WERI-Rb-1 (cell line): ENCODE data around the gene CNN2.
A peak's percentile ranks its signal among the peaks of the same experiment; 100 is the strongest.

Source experiments
- DNase-seq: peaks from one replicate; pipeline ENCODE4 v3.0.0-alpha.2; 2020
- H3K27ac ChIP-seq: fragments of 250-450 bp; sonication (Bioruptor Pico); 2 replicates; pipeline ENCODE4 v1.5.1; 2020; ENCODE audit warnings: mild to moderate bottlenecking, moderate library complexity
- H3K27me3 ChIP-seq: fragments of 250-450 bp; sonication (Bioruptor Pico); 2 replicates; pipeline ENCODE4 v1.5.1; 2021; ENCODE audit warnings: mild to moderate bottlenecking, low read depth, moderate library complexity; ENCODE audit not compliant: insufficient read depth, severe bottlenecking
- H3K36me3 ChIP-seq: fragments of 250-450 bp; sonication (Bioruptor Pico); 2 replicates; pipeline ENCODE4 v1.5.1; 2020; ENCODE audit warnings: mild to moderate bottlenecking, moderate library complexity
- H3K4me3 ChIP-seq: 2 replicates; pipeline ENCODE4 v1.5.1; 2011; ENCODE audit warnings: low read depth, mild to moderate bottlenecking, control low read depth, low read length
- H3K9me3 ChIP-seq: fragments of 250-450 bp; sonication (Bioruptor Pico); 2 replicates; pipeline ENCODE4 v1.5.1; 2021; ENCODE audit warnings: mild to moderate bottlenecking, moderate library complexity; ENCODE audit not compliant: severe bottlenecking
- TF ChIP-seq, protein P1 (sequence below): IDR thresholded peaks from 2 replicates; pipeline ENCODE4 v1.5.1; 2011; ENCODE audit warnings: low read depth, mild to moderate bottlenecking, control low read depth, inconsistent platforms, low read length

The CNN2 gene

DNA sequence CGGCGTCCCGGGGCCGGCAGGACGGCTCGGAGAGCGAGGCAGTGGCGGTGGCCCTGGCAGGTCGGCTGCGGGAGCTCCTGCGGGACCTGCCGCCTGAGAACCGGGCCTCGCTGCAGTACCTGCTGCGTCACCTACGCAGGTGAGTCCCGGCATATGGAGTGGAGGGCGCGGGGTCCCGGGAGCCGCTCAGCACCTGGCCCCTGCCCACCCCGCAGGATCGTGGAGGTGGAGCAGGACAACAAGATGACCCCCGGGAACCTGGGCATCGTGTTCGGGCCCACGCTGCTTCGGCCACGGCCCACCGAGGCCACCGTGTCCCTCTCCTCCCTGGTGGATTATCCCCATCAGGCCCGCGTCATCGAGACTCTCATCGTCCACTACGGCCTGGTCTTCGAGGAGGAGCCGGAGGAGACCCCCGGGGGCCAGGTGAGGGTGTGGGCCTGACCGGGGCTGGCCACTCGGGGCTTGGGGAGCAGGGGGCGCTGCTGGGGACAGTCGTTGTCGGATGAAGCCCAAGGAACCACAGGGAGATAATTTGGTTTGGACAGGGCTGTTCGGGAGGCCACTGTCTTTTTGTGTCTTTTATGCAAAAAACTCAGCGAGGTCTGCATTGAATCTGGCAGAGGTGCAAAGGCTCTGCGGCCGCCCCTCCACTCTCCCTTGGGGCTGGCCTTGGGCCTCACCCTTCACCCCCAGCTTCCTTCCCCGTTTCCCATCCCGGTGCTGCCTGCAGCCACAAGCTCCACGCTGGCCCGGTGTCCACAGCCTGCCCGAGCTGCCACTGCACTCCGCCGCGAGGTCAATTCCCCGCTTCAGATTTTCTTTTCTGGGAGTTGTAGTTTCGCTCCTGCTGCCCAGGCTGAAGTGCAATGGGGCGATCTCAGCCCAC, 56.8 kb downstream of the CNN2 start:
- H3K4me3 ChIP-seq, result no peak overlapping the region
- TF ChIP-seq, protein P1, sequence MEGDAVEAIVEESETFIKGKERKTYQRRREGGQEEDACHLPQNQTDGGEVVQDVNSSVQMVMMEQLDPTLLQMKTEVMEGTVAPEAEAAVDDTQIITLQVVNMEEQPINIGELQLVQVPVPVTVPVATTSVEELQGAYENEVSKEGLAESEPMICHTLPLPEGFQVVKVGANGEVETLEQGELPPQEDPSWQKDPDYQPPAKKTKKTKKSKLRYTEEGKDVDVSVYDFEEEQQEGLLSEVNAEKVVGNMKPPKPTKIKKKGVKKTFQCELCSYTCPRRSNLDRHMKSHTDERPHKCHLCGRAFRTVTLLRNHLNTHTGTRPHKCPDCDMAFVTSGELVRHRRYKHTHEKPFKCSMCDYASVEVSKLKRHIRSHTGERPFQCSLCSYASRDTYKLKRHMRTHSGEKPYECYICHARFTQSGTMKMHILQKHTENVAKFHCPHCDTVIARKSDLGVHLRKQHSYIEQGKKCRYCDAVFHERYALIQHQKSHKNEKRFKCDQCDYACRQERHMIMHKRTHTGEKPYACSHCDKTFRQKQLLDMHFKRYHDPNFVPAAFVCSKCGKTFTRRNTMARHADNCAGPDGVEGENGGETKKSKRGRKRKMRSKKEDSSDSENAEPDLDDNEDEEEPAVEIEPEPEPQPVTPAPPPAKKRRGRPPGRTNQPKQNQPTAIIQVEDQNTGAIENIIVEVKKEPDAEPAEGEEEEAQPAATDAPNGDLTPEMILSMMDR, result no peak
- H3K9me3 ChIP-seq, result no peaks in the 10 kb centered on the region
- no peak overlapping the region for H3K27ac ChIP-seq
- H3K27me3 ChIP-seq, result no peaks in the 10 kb centered on the region
- H3K36me3 ChIP-seq, result peaks cover 34% of the 10 kb centered on the region
- no peak for DNase-seq

DNA sequence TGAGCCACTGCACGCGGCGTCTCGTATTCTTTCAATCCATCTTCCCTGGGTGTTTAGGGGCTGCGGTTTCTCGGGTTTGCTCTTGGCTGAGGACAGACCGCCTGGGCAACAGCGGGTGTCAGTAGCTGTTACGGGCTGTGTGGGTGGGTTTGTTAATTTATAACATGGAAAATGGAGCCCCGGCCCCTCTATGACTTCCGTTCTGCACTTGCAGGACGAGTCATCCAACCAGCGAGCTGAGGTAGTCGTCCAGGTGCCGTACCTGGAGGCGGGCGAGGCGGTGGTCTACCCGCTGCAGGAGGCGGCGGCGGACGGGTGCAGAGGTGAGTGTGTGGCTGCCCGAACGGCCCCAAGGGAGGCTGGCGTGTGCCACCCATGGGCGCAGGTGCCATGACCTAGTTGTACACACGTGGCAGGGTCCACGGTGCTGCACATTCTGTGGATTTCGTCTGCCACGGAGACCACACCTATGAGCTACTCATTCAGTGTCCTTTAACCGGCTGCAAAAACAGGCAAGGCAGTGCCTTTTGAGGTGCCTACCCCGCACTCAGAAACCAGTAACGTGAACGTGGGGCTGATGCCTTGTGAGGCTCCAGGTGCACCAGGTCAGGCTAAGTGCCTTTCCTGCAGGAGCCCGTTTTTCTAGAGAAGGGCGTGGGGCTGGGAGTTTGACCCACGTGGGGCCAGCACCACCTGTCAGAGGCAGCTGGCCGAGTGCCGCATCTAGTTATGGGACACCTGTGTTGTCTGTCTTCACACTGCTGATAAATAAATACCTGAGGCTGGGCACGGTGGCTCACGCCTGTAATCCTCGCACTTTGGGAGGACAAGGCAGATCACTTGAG, 57.8 kb downstream of the CNN2 start:
- no peak for DNase-seq
- Histone ChIP-seq H3K27me3 (no peaks in the 10 kb centered on the region), H3K36me3 (peaks cover 45% of the 10 kb centered on the region), H3K27ac (no peak overlapping the region), H3K9me3 (no peaks in the 10 kb centered on the region), H3K4me3 (no peak overlapping the region)
- TF ChIP-seq, protein P1, result no peak

DNA sequence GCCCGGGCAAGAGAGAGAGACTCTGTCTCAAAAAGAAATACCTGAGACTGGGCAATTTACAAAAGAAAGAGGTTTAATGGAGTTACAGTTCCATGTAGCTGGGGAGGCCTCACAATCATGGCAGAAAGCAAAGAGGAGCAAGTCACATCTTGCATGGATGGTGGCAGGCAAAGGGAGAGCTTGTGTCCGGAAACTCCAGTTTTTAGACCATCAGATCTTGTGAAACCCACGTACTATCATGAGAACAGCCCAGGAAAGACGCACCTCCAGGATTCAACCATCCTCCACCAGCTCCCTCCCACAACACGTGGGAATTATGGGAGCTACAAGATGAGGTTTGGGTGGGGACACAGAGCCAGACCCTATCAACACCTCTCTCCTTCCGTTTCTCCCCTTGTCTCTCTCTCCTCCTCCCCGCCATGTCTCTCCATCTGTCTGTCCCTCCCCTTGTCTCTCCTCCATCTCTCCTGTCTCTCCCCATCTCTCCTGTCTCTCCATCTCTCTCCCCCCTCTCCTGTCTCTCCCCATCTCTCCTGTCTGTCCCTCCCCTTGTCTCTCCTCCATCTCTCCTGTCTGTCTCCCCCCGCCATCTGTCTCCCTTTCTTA, 58.7 kb downstream of the CNN2 start:
- TF ChIP-seq, protein P1, result no peak
- 0 out of 2 replicates have a peak overlapping the region, but pooled peaks have one; percentile 37 for H3K27ac ChIP-seq
- no peak overlapping the region for H3K4me3 ChIP-seq
- no peak for DNase-seq
- H3K36me3 ChIP-seq, result peaks cover 50% of the 10 kb centered on the region
- H3K27me3 ChIP-seq, result no peaks in the 10 kb centered on the region
- H3K9me3 ChIP-seq, result no peaks in the 10 kb centered on the region

DNA sequence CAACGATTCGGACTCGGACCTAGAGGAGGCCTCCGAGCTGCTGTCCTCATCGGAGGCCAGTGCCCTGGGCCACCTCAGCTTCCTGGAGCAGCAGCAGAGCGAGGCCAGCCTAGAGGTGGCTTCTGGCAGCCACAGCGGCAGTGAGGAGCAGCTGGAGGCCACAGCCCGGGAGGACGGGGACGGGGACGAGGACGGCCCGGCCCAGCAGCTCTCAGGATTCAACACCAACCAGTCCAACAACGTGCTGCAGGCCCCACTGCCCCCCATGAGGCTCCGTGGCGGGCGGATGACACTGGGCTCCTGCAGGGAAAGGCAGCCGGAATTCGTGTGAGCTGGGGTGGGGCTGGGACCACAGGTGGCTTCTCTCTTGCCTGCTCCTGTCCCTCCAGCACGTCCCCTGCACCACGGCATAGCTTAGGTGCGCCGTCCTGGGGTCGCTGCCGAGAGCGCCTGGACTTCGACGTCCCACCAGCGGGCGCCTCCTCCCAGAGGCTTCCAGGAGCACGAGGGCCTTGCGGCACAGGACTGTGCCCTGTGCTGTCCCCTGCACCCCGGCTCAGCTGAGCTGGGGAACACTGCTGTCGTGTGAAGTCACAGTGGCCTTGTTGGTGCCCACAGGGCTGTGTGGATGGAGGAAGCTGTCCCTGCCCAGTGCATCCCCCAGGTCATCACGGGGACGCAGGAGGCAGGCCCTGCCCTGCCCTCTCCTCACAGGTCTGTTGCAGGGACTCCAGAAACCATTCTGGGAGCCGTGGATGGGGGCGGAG, 59.5 kb downstream of the CNN2 start:
- Histone ChIP-seq H3K4me3 (no peak overlapping the region), H3K27me3 (no peaks in the 10 kb centered on the region), H3K27ac (peak overlapping the region; percentile 37), H3K9me3 (no peaks in the 10 kb centered on the region), H3K36me3 (peaks cover 55% of the 10 kb centered on the region)
- no peak for DNase-seq
- TF ChIP-seq, protein P1, result no peak

DNA sequence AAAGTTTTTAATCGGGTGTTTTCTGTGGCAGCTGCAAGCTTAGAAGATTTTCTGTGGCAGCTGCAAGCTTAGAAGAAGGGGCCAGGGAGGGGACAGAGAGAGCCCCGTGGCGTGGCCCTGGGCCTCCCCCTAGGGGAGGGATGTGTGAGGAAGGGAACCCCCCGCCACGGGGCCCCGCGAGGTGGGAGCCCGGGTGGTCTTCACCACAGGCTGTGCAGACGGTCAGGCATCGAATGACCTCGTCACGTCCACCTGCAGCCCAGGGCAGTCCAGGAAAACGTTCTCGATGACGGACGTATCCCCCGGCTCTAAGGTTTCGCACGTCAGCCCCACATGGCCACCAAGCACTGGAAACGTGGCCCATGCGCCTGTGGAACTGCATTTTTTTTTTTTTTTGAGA, 60.2 kb downstream of the CNN2 start:
- peaks cover 61% of the 10 kb centered on the region for H3K36me3 ChIP-seq
- H3K4me3 ChIP-seq, result no peak overlapping the region
- no peaks in the 10 kb centered on the region for H3K9me3 ChIP-seq
- H3K27ac ChIP-seq, result peak overlapping the region; percentile 37
- TF ChIP-seq, protein P1, result no peak
- H3K27me3 ChIP-seq, result no peaks in the 10 kb centered on the region
- DNase-seq, result no peak
